ENCODE results near the gene CRK.

CRK gene

DNA sequence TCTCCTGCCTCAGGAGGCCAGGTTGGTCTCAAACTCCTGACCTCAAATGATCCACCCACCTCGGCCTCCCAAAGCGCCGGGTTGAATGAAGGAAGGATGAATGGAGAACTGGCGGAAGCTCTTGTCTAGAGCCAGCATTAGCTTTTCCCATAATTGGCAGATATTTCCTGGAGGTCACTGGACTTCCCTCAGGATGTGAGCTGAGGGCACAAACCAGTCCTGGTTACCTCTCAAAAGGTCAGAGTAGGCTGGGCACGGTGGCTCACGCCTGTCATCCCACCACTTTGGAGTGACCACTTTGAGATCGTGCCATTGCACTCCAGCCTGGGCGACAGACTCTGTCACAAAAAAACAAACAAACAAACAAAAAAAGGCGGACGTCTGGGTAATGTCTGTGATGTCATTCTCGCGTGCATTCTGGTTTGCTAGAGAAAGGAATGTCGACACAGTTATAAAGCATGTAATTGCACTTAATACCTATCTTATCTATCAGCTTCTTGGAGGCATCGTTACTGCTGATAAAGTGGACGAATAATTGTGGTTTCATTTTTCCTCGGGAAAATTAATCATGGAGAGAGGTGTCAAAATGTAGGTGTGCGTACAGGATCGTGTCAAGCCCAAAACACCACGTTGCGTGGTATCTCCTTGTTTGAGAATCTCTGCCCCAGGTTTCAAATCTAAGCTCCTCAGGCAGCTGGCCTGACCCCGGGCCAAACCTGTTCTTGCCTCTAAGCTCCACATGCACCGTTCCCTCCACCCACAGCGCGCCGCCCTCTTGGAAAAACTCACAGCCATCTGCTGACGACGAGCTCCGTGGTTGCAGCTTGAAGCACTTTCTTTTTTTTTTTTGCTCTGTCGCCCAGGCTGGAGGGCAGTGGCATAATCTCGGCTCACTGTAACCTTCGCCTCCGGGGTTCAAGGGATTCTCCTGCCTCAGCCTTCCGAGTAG, 6.4 kb upstream of the CRK start:
- Histone ChIP-seq H3K9ac (ENCODE audit: low read length) (no peak overlapping the region), H4K20me1 (ENCODE audit: insufficient read depth, low read length) (no peaks in the 10 kb centered on the region; the same call in 1 of the 2 replicates), H3K4me1 (ENCODE audit: low read length) (peaks cover 10% of the 10 kb centered on the region), H3K4me2 (ENCODE audit: low read length) (no peak overlapping the region), H3K27ac (ENCODE audit: low read length) (no peak overlapping the region), H3K79me2 (ENCODE audit: low read length) (no peaks in the 10 kb centered on the region), H3K9me3 (ENCODE audit: insufficient read depth, low read length) (no peaks in the 10 kb centered on the region), H3K4me3 (ENCODE audit: low read length) (no peak overlapping the region), H3K36me3 (replicated peaks; ENCODE audit: low read depth, low read length) (no peaks in the 10 kb centered on the region), H3K27me3 (ENCODE audit: low read depth, low read length) (no peaks in the 10 kb centered on the region), H2AFZ (ENCODE audit: low read depth, low read length) (no peak overlapping the region)
- no peak for TF ChIP-seq EZH2phosphoT487 (IDR thresholded peaks at IDR 0.05; ENCODE audit: low read depth)
- TF ChIP-seq, protein P1, sequence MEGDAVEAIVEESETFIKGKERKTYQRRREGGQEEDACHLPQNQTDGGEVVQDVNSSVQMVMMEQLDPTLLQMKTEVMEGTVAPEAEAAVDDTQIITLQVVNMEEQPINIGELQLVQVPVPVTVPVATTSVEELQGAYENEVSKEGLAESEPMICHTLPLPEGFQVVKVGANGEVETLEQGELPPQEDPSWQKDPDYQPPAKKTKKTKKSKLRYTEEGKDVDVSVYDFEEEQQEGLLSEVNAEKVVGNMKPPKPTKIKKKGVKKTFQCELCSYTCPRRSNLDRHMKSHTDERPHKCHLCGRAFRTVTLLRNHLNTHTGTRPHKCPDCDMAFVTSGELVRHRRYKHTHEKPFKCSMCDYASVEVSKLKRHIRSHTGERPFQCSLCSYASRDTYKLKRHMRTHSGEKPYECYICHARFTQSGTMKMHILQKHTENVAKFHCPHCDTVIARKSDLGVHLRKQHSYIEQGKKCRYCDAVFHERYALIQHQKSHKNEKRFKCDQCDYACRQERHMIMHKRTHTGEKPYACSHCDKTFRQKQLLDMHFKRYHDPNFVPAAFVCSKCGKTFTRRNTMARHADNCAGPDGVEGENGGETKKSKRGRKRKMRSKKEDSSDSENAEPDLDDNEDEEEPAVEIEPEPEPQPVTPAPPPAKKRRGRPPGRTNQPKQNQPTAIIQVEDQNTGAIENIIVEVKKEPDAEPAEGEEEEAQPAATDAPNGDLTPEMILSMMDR (IDR thresholded peaks at IDR 0.05; ENCODE audit: low read depth, low read length), result no peak

DNA sequence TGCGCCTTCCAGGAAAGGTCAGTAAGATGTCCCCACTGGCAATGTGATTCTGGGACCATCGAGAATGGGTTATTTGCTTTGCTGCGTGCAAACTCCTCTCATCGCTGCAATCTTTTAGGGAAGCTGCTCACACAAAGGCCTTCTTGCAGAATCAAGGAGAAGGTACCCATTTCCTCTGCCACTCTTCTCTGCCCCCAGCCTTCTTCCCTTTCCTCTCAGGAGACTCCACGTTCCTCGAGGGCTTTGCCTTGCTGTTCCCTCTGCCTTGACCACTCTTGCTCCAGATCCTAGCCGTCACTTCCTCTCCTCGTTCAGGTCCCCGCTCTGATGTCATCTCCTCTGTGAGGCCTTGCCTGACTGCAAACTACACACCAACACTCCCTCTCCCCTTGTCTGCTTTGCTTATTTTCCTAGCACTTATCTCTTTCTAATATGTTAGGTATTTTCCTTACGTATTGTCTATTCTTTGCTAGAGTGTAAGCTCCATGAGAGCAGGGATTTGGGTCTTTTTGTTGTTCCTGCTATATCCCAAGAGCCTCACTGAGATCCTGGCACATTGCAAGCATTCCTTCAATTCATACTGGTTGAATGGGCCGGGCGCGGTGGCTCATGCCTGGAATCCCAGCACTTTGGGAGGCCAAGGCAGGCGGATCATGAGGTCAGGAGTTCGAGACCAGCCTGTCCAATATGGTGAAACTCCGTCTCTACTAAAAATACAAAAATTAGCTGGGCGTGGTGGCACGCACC, 5.3 kb upstream of the CRK start:
- Histone ChIP-seq H4K20me1 (ENCODE audit: insufficient read depth, low read length) (no peaks in the 10 kb centered on the region; the same call in 1 of the 2 replicates), H3K4me2 (ENCODE audit: low read length) (no peak overlapping the region)
- TF ChIP-seq EZH2phosphoT487 (IDR thresholded peaks at IDR 0.05; ENCODE audit: low read depth), result no peak
- TF ChIP-seq, protein P1 (IDR thresholded peaks at IDR 0.05; ENCODE audit: low read depth, low read length), result no peak

GRCh38 chr17:1460233-1460632, 4.2 kb upstream of the CRK start:
- H3K36me3 ChIP-seq (replicated peaks; ENCODE audit: low read depth, low read length), result no peaks in the 10 kb centered on the region
- peaks cover 10% of the 10 kb centered on the region for H3K79me2 ChIP-seq (ENCODE audit: low read length)
- H3K9me3 ChIP-seq (ENCODE audit: insufficient read depth, low read length), result no peaks in the 10 kb centered on the region
- TF ChIP-seq, protein P1 (IDR thresholded peaks at IDR 0.05; ENCODE audit: low read depth, low read length), result no peak
- TF ChIP-seq EZH2phosphoT487 (IDR thresholded peaks at IDR 0.05; ENCODE audit: low read depth), result no peak
- no peak overlapping the region for H2AFZ ChIP-seq (ENCODE audit: low read depth, low read length)
- H3K4me1 ChIP-seq (ENCODE audit: low read length), result peaks cover 14% of the 10 kb centered on the region
- H4K20me1 ChIP-seq (ENCODE audit: insufficient read depth, low read length), result peaks cover 2% of the 10 kb centered on the region
- H3K27ac ChIP-seq (ENCODE audit: low read length), result no peak overlapping the region
- H3K9ac ChIP-seq (ENCODE audit: low read length), result no peak overlapping the region
- no peaks in the 10 kb centered on the region for H3K27me3 ChIP-seq (ENCODE audit: low read depth, low read length)
- H3K4me2 ChIP-seq (ENCODE audit: low read length), result no peak overlapping the region
- H3K4me3 ChIP-seq (ENCODE audit: low read length), result no peak overlapping the region

More for the DNA sequence above, 5.3 kb upstream of the CRK start:
- Histone ChIP-seq H2AFZ (ENCODE audit: low read depth, low read length) (no peak overlapping the region), H3K36me3 (replicated peaks; ENCODE audit: low read depth, low read length) (no peaks in the 10 kb centered on the region), H3K27me3 (ENCODE audit: low read depth, low read length) (no peaks in the 10 kb centered on the region), H3K4me3 (ENCODE audit: low read length) (no peak overlapping the region), H3K9me3 (ENCODE audit: insufficient read depth, low read length) (no peaks in the 10 kb centered on the region), H3K79me2 (ENCODE audit: low read length) (peaks cover 2% of the 10 kb centered on the region; the same call in 1 of the 2 replicates), H3K9ac (ENCODE audit: low read length) (no peak overlapping the region), H3K4me1 (ENCODE audit: low read length) (peaks cover 14% of the 10 kb centered on the region), H3K27ac (ENCODE audit: low read length) (no peak overlapping the region)

GRCh38 chr17:1455291-1455796, 688 bp downstream of the CRK start:
- Histone ChIP-seq H3K27ac (ENCODE audit: low read length) (peak overlapping the region; percentile 69), H3K4me1 (ENCODE audit: low read length) (peaks cover 10% of the 10 kb centered on the region), H3K4me2 (ENCODE audit: low read length) (peak overlapping the region; percentile 75), H3K9me3 (ENCODE audit: insufficient read depth, low read length) (no peaks in the 10 kb centered on the region), H2AFZ (ENCODE audit: low read depth, low read length) (no peak overlapping the region), H3K4me3 (ENCODE audit: low read length) (peak overlapping the region; percentile 98), H3K79me2 (ENCODE audit: low read length) (peaks cover 59% of the 10 kb centered on the region), H3K9ac (ENCODE audit: low read length) (peak overlapping the region; percentile 87), H3K36me3 (replicated peaks; ENCODE audit: low read depth, low read length) (peaks cover 4% of the 10 kb centered on the region), H3K27me3 (ENCODE audit: low read depth, low read length) (no peaks in the 10 kb centered on the region), H4K20me1 (ENCODE audit: insufficient read depth, low read length) (peaks cover 16% of the 10 kb centered on the region)
- TF ChIP-seq, protein P1 (IDR thresholded peaks at IDR 0.05; ENCODE audit: low read depth, low read length), result peak; percentile 27; the same call in 1 of the 2 replicates
- TF ChIP-seq EZH2phosphoT487 (IDR thresholded peaks at IDR 0.05; ENCODE audit: low read depth), result no peak

Measured in OCI-LY3 (cell line).